ENCODE measurements around the gene CCDC88C. TPM values are rescaled to one million over a fixed set of nuclear protein-coding genes. Genes with fewer than 3 reads are reported as not detected.

Gene CCDC88C
- total and polyA plus RNA-seq, 2 donors (not counting 3 experiments of a cell fraction or from before 2014, with no cell fraction given), result 11.4 to 52.1 TPM

DNA sequence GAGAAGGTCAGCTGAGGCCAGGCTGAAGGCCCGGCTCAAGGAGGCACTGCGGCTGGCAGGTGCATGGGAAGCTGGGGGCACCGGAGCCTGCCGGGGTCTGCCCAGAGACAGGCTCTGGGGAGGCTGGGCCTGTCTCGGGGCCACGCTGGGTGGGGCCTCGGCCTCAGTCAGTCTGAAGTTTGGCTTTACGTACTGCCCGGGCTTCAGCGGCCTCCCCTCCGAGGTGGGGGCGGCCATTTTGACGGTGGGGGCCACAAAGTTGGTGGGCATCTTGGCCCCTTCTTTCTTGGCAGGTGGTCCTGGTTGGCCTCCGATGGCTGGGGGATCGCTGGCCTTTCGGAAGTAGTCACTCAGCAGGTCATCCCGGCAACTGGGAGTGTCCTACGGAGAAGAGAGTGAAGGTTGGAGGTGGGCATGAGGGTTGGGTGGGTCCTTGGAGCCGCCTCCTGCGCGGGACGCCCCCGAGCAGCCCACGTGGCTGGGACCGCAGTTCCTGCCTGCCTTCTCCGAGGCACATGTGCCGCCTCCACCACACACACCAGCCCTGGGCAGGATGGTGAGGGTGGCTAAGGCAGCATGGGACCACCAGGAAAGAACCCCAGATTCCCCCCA, 144.2 kb downstream of the CCDC88C start:
- H3K4me3 ChIP-seq (replicated peaks in 1 of 3; ENCODE audit: insufficient read depth in 1 of 3, low read depth in 1 of 3, low read length in 3 of 3), result no peak overlapping the region
- H3K27me3 ChIP-seq (ENCODE audit: control insufficient read depth in 2 of 2, insufficient read depth in 2 of 2, low read length in 2 of 2), result no peaks in the 10 kb centered on the region
- H3K27ac ChIP-seq (ENCODE audit: insufficient read depth, low read depth, low read length), result no peak overlapping the region
- H3K36me3 ChIP-seq (ENCODE audit: control insufficient read depth in 2 of 2, extremely low read depth in 1 of 2, insufficient read depth in 2 of 2, low read length in 2 of 2), result peaks cover 4 to 25% of the 10 kb centered on the region in 2 experiments
- no peak overlapping the region for H3K9ac ChIP-seq (replicated peaks; ENCODE audit: extremely low read depth, insufficient read depth, low read length)
- DNase-seq (ENCODE audit: low read depth, low spot score) (no peak), FAIRE-seq (no peak)
- TF ChIP-seq MYC (IDR thresholded peaks at IDR 0.05; ENCODE audit: low read depth, low read length) (no peak), POLR2A (IDR thresholded peaks at IDR 0.05; ENCODE audit: low read depth, low read length) (no peak), FOS (IDR thresholded peaks at IDR 0.05; ENCODE audit: borderline replicate concordance, insufficient read depth, low read length) (no peak), EZH2 (IDR thresholded peaks at IDR 0.05; ENCODE audit: borderline replicate concordance, low read depth, low read length, severe bottlenecking) (no peak), JUN (IDR thresholded peaks at IDR 0.05; ENCODE audit: borderline replicate concordance, insufficient read depth, insufficient read length, low read depth) (no peak), POLR2AphosphoS5 (IDR thresholded peaks at IDR 0.05; ENCODE audit: insufficient read depth, low read depth, low read length) (no peak), GATA2 (IDR thresholded peaks at IDR 0.05; ENCODE audit: insufficient read depth, insufficient read length, low read depth, low read length) (no peak), MAX (IDR thresholded peaks at IDR 0.05; ENCODE audit: insufficient read depth, insufficient read length) (no peak), CTCF (IDR thresholded peaks at IDR 0.05; ENCODE audit: extremely low read depth in 1 of 2, insufficient read depth in 1 of 2, low read depth in 1 of 2, low read length in 2 of 2) (no peak)
- ChIA-PET POLR2A (no interaction called here), CTCF (no interaction called here)
- no peaks in the 10 kb centered on the region for H3K9me1 ChIP-seq (replicated peaks; ENCODE audit: control insufficient read depth, extremely low read depth, insufficient read depth, low read length)
- H3K4me2 ChIP-seq (ENCODE audit: insufficient read depth, low read length), result no peak overlapping the region
- BruUV-seq (replicated peaks), result no TSS peak
- no peaks in the 10 kb centered on the region for H3K4me1 ChIP-seq (ENCODE audit: control insufficient read depth, extremely low read depth, insufficient read depth, low read length)
- intact Hi-C loops (cut with micrococcal nuclease), result no loop called here
- H3K79me2 ChIP-seq (ENCODE audit: control insufficient read depth, insufficient read depth, low read length), result no peaks in the 10 kb centered on the region
- dilution Hi-C loops (cut with MboI; ENCODE audit: extremely low pct_ligation_motif_present, low sequenced_read_pairs), result no loop called here
- H2AFZ ChIP-seq (ENCODE audit: low read depth, low read length), result no peak overlapping the region
- no peaks in the 10 kb centered on the region for H3K9me3 ChIP-seq (replicated peaks; ENCODE audit: control insufficient read depth, insufficient read depth, low read length)
- no peaks in the 10 kb centered on the region for H4K20me1 ChIP-seq (replicated peaks; ENCODE audit: control insufficient read depth, extremely low read depth, insufficient read depth, low read length)

Data from endothelial cell of umbilical vein (primary cell).